HuH-7.5 (cell line): ENCODE measurements around the gene EXTL2.
"Not testable (repeated sequence)": the region's sequence is repeated elsewhere in the genome, so short reads cannot be mapped to it uniquely, and the experiment has no call there.

Source experiments
- DNase-seq: peaks from one replicate; pipeline ENCODE4 v3.0.0; 2011; ENCODE audit warnings: low spot score

The EXTL2 gene

GRCh38 chr1:100894603-100895539 lies at the start of gene EXTL2:
Gene EXTL2, minus strand, starts transcription at chr1:100894842. Its CDS starts 6,085 bp downstream, at chr1:100888757.
- DNase-seq, result peak; percentile 55

- no peak for DNase-seq
Measured at GRCh38 chr1:100943533-100943932, 48.9 kb upstream of the EXTL2 start.

GRCh38 chr1:100942304-100943046 lies 47.8 kb upstream of the EXTL2 start:
- DNase-seq, result no peak

GRCh38 chr1:100941580-100942216 lies 47.1 kb upstream of the EXTL2 start:
- DNase-seq, result no peak

GRCh38 chr1:100941098-100941527 lies 46.5 kb upstream of the EXTL2 start:
- no peak for DNase-seq

- DNase-seq, result no peak
Measured at GRCh38 chr1:100936194-100936967, 41.7 kb upstream of the EXTL2 start.

GRCh38 chr1:100933555-100933954 lies 38.9 kb upstream of the EXTL2 start:
- not testable (repeated sequence) for DNase-seq

GRCh38 chr1:100931716-100932115 lies 37.1 kb upstream of the EXTL2 start:
- no peak for DNase-seq

GRCh38 chr1:100930494-100930893 lies 35.9 kb upstream of the EXTL2 start:
- no peak for DNase-seq

- no peak for DNase-seq
Measured at GRCh38 chr1:100928128-100928527, 33.5 kb upstream of the EXTL2 start.

- DNase-seq, result no peak
Measured at GRCh38 chr1:100927276-100927675, 32.6 kb upstream of the EXTL2 start.

GRCh38 chr1:100926240-100926639 lies 31.6 kb upstream of the EXTL2 start:
- DNase-seq, result no peak

- DNase-seq, result no peak
Measured at GRCh38 chr1:100924991-100925390, 30.3 kb upstream of the EXTL2 start.

GRCh38 chr1:100924212-100924611 lies 29.6 kb upstream of the EXTL2 start:
- DNase-seq, result no peak

GRCh38 chr1:100921110-100921706 lies 26.6 kb upstream of the EXTL2 start:
- DNase-seq, result no peak

- no peak for DNase-seq
Measured at GRCh38 chr1:100912019-100912418, 17.4 kb upstream of the EXTL2 start.

GRCh38 chr1:100909018-100909417 lies 14.4 kb upstream of the EXTL2 start:
- no peak for DNase-seq

- DNase-seq, result no peak
Measured at GRCh38 chr1:100907887-100908286, 13.2 kb upstream of the EXTL2 start.

- DNase-seq, result no peak
Measured at GRCh38 chr1:100905181-100905580, 10.5 kb upstream of the EXTL2 start.

- no peak for DNase-seq
Measured at GRCh38 chr1:100904528-100904927, 9.9 kb upstream of the EXTL2 start.

GRCh38 chr1:100903777-100904176 lies 9.1 kb upstream of the EXTL2 start:
- DNase-seq, result no peak
